SK-MEL-5 (cell line): ENCODE measurements around the gene PGAP2. TPM values are rescaled to one million over a fixed set of nuclear protein-coding genes. Genes with fewer than 3 reads are reported as not detected.
"Not testable (repeated sequence)": the region's sequence is repeated elsewhere in the genome, so short reads cannot be mapped to it uniquely, and the experiment has no call there.

Experiments
- DNase-seq: peaks from one replicate; pipeline ENCODE4 v3.0.0-alpha.2; 2016; ENCODE audit warnings: low read depth, low spot score
- in situ Hi-C: cut with HindIII; loops from 2 replicates; pipeline ENCODE4 v1.10.0; 2016; ENCODE audit warnings: low sequenced_read_pairs, high pct_unique_total_duplicates, low pct_unique_long_range_greater_than_20kb
- polyA plus RNA-seq, 2 experiments: library from polyadenylated mRNA; depleted of rRNA; stranded (reverse); fragments of >200 nt; gene quantifications; 2 replicates each; pipeline ENCODE4 v1.2.3, GENCODE V29; 2015
- total RNA-seq: library from RNA; depleted of rRNA; stranded (reverse); fragments of >200 nt; shearing (Covaris generic); gene quantifications from 2 replicates; pipeline ENCODE4 v1.2.3, GENCODE V29; 2014; rRNA removed

PGAP2 gene
- 11.8 and 14.9 TPM in 2 replicates for total RNA-seq
- 23.8 and 32.6 TPM in 2 replicates for polyA plus RNA-seq (2015; cell fraction: cytosol; rRNA removed)
- polyA plus RNA-seq (2015; cell fraction: nucleus; rRNA removed) = 166 and 181 TPM in 2 replicates

- in situ Hi-C loops = no loop called here
- DNase-seq = peak; percentile 67
These were observed at the start of gene PGAP2 for GRCh38 chr11:3807909-3808860. PGAP2 (plus strand) TSS chr11:3808560; CDS start chr11:3811260, 2,700 bp downstream.

DNA sequence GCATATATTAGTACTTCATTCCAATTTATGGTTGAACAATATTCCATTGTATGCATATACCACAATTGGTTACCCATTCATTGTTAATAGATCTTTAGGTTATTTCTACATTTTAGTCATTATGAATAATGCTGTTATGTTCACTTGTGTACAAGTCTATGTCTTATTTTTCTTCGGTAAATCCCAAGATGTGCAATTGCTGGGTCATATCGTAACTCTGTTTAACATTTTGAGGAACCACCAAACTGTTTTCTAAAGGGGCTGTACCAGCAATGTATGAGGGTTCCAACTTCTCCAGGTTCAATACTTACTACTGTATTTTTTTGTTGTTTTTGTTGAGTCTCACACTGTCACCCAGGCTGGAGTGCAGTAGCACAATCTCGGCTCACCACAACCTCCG lies 44.1 kb upstream of the PGAP2 start:
- no peak for DNase-seq
- in situ Hi-C loops = no loop called here

DNA sequence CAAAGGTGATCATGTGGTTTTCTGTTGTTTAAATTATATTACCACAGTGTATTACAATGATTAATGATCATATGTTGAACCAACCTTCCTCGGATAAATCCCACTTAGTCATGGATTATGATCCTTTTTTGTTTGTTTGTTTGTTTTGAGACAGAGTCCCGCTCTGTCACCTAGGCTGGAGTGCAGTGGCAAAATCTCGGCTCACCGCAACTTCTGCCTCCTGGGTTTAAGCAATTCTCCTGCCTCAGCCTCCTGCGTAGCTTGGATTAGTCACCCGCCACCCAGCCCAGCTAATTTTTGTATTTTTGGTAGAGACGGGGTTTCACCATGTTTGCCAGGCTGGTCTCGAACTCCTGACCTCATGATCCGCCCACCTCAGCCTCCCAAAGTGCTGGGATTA lies 41.5 kb upstream of the PGAP2 start:
- in situ Hi-C loops = not testable (repeated sequence)

DNA sequence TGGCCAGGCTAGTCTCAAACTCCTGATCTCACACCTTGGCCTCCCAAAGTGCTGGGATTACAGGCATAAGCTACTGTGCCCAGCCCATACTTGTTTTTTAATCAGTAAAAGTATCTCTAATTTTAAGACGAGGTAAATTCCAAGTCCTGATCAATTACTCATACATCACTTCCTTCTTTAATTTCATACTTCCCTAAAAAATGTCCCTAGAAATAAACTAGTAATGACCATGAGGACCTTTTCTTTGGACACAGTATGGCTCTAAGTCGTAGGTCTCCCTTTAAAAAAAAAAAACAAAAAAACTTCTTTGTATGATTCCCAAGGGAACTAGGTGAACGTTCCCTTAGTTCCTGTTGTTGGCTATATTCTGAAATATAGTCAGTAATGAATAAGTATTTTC lies 40.8 kb upstream of the PGAP2 start:
- no peak for DNase-seq
- in situ Hi-C loops = no loop called here

More for the DNA sequence above, 41.5 kb upstream of the PGAP2 start:
- not testable (repeated sequence) for DNase-seq

DNA sequence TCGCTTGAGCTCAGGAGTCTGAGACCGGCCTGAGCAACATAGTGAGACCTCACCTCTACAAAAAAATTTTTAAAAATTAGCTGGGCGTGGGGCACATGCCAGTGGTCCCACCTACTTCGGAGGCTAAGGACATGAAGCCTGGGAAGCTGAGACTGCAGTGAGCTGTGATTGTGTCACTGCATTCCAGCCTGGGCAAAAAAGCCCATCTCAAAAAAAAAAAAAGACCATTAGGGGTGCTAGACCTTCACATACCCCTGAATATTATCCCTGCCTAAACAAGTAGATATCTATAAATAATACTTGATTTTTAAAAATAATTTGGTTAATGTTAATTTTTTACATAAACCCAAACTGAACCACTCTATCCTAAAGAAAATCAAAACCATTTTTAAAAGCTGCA lies 35.2 kb upstream of the PGAP2 start:
- DNase-seq = no peak
- in situ Hi-C loops = no loop called here

GRCh38 chr11:3775736-3776406 lies 32.5 kb upstream of the PGAP2 start:
- no peak for DNase-seq
- in situ Hi-C loops = no loop called here

- no peak for DNase-seq
- in situ Hi-C loops = no loop called here
These were observed 26.9 kb upstream of the PGAP2 start for GRCh38 chr11:3781423-3781822.

DNA sequence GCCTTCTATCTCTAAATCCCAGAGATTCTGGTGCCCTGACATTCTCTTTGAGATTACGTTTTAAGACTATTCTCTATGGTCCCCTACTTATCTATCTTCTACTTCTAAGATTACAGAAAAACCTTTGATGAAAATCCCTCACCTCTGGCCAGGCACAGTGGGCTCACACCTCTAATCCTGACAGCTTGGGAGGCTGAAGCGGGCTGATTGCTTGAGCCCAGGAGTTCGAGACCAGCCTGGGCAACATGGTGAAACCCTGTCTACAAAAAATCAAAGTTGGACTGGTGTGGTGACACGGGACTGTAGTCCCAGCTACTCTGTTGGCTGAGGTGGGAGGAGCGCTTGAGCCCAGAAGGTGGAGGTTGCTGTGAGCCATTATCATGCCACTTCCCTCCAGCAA lies 25.4 kb upstream of the PGAP2 start:
- in situ Hi-C loops = no loop called here

DNA sequence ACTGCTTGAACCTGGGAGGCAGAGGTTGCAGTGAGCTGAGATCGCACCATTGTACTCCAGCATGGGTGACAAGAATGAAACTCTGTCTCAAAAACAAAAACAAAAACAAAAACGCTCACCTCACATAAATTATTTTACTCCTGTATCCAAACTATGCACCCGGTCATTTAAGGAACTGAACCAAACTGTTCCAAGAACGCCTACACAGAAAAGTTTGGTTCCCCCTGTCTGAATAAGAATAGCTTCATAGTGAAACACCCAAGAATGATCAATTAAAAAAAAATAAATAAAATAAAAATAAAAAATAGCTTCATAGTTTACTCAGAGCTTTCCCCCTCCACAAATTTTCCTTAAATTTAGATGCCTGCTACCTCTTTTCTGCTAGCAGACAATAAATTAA lies 24.7 kb upstream of the PGAP2 start:
- DNase-seq = no peak
- in situ Hi-C loops = no loop called here

More for the DNA sequence above, 25.4 kb upstream of the PGAP2 start:
- DNase-seq = no peak

DNA sequence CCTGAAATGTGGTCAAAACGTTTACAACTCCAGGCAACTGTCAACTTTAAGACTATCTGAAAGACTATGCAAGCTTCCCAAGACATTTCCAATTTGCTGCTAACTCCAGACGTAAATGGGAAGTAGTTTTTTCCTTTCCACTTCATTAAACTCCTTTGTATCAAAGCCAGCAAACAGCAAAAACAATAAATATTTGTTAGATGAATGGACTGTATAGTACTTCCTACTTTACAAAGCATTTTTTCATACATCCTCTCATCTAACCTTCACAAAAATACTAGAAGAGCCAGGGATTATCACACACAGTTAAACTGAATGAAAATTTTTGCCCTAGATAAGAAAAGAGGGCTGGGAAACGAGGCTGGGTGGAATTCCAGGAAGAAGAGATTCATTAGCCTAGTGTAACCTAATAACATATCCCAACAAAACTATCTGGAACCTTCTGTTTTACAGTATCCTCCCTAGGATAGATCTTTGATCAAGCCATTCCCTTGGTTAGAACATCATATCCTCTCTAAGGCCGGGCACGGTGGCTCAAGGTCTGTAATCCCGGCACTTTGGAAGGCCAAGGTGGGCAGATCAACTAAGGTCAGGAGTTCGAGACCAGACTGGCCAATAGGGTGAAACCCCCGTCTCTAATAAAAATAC lies 21.5 kb upstream of the PGAP2 start:
- in situ Hi-C loops = no loop called here
- DNase-seq = peak; percentile 25

DNA sequence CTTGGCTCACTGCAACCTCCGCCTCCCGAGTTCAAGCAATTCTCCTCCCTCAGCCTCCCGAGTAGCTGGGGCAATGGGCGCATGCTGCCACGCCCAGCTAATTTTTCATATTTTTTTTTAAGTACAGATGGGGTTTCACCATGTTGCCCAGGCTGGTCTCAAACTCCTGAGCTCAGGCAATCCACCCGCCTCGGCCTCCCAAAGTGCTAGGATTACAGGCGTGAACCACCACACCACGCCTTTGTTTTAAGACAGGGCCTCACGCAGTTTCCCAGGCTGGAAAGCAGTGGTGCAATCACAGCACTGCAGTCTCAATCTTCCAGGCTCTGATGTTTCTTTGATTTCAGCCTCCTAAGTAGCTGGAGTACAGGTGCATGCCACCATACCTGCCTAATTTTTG lies 14.0 kb upstream of the PGAP2 start:
- in situ Hi-C loops, DNase-seq: not testable (repeated sequence)

DNA sequence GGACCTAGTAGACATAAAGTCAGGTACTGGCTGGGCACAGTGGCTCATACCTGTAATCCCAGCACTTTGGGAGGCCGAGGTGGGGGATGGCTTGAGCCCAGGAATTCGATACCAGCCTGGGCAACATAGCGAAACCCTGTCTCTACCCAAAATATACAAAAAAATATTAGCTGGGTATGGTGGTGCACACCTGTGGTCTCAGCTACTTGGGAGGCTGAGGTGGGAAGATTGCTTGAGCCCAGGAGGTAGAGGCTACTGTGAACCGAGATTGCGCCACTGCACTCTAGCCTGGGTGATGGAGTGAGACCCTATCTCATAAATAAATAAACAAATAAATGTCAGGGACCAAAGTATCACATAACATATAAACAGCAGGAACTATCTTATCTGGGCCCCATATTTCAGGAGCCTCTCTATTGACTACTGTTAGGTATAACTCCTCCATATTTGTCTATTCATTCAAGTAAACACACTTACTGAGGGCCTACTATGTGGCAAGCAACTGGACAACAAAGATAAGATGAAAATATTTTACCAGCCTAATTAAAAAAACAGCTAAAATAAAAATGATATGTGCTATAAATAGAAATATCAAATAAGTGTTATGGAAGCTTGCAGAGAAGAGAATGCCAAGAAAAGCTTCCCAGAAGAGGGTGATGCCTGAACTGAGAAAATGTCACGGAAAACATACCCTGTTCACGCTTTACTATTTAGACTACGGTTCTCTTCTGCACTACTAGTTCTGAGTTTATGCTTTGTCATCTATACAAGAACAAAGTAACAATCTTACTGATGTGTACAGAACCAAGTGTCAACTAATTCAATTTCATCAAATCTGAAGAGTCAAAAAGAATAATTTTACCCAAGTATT lies 13.0 kb upstream of the PGAP2 start:
- DNase-seq = no peak
- in situ Hi-C loops = no loop called here

GRCh38 chr11:3796002-3796311 lies 12.4 kb upstream of the PGAP2 start:
- in situ Hi-C loops = no loop called here
- DNase-seq = no peak

- in situ Hi-C loops = no loop called here
- DNase-seq = no peak
These were observed 12.0 kb upstream of the PGAP2 start for GRCh38 chr11:3796346-3796745.

DNA sequence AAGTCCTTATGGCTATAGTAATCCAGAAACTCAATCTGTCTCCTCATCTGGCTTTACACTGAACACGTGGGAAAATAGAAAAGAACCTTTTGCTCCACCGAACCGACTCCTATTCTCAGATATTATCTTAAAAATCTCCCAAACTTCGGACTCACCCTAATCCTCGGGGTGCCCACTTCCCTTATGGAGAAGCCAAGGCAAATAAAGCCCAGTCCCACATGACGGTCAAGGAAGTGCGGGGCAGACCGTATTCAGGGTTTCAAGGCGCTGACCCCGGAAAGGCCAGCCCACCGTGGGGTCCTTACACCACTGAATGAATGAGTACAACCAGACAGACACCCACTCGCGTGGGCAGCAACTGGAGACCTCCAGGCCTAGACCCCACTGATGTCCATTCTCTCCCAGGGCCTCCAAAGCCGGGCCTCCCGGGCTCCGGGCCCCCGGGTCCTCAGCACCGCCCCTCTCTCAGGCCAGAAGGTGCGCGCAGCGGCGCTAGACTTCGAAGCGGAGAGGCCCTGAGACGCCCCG lies 11.5 kb upstream of the PGAP2 start:
- DNase-seq = peak; percentile 49
- in situ Hi-C loops = no loop called here

DNA sequence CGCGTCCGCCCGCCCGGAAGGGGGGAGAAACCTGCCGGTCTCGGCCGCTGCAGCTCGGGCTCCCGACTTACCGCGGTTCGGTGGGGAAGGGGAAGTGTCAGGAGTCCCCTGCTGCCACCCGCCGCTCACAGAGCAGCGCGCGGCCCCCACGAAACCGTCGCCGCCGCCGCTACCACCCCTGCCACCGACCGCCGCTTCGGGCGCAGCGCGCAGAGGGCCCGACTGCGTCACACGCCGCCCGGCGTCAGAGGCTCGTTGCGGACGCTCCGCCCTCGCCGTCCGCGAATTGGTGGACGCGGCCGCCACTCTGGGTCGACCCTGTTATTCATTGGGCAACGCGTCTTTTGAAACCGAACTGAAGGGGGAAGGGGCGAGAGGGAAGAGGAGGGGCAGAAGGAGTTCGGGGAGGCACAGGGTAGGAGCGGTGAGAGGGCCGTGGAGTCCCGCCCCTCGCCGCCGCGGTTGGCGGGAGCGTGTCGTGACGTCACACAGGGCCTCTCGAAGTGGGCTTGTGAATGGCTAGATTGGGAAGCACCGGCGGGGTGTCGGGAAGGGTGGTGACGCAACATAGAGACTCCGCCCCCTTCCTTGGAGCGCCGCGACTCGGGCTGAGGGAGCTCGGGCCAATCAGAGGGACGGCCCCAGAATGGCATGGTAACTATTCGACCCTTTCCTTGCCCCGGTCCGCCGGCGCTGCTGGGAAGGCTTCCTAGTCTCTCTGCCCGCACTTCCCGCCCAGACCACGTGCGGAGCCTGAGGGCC lies 10.8 kb upstream of the PGAP2 start, which contains the start of gene NUP98:
Gene NUP98 (minus strand): TSS at position 226 of the 762 bp plus-strand sequence. CDS start 15,437 bp downstream, outside the sequence.
- in situ Hi-C loops = no loop called here
- DNase-seq = peak; percentile 99
